GM04504 (cell line): ENCODE data around the gene RRAS.
A peak's percentile ranks its signal among the peaks of the same experiment; 100 is the strongest.

ENCODE experiments used
- DNase-seq: peaks from one replicate; pipeline ENCODE4 v3.0.0-alpha.2; 2012; ENCODE audit warnings: low read depth

The RRAS gene

DNA sequence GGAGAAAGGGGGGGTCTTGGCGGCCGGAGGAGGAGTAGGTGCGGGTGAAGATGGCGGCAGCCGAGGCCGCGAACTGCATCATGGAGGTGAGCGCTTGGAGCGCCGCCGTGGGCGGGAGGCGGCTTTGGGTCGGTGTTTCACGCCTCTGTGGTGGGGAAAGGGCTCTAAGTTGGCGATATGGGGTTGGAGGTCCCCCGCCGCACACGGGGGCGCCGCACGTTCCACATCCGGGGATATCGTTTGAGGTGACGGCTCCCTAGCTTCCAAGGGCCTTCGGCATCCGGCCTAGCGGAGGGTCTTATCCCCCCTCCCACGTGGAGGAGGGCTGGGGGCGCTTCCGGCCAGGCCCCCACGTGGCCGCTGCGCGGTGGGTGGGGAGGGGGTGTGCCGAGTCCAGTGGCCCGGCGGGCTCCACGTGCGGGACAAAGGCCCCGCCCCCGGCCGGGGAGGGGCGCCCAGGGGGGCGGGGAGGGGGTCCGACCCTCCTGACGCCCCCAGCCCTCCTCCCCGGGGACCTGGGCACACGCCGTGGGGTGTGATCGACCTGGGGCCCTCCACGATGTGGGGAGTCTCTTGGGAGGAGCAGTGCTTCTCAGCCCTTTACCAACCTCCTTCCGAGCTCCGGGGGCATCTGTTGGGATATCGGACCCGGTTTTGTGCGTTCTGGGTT, 37.4 kb upstream of the RRAS start, which contains the start of gene PRMT1:
TSS of gene PRMT1 (plus strand) at position 41 of the 670 bp plus-strand sequence. CDS start at position 51, 10 bp downstream.
- no peak for DNase-seq

DNA sequence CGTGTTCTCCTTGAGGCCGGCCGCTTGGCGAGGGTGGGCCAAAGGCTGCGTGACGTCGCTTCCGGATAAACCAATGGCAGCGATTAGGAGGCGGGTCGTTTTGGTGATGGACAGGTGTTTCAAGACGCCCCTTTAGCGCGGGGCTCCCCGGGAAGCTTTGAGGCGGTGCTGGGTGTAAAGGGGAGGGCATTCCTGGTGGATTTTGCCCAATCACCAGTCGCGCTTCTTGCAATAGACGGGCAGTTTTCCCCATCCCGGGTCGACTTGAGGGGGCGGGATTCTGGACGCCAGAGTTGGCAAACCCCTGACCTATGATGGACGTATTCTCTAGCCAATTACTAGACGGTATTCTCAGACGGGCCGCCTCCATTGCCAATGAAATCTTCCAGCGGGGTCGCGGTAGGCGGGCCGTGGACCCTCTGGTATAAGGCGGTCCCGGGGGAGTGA, 36.9 kb upstream of the RRAS start:
- peak; percentile 100 for DNase-seq

DNA sequence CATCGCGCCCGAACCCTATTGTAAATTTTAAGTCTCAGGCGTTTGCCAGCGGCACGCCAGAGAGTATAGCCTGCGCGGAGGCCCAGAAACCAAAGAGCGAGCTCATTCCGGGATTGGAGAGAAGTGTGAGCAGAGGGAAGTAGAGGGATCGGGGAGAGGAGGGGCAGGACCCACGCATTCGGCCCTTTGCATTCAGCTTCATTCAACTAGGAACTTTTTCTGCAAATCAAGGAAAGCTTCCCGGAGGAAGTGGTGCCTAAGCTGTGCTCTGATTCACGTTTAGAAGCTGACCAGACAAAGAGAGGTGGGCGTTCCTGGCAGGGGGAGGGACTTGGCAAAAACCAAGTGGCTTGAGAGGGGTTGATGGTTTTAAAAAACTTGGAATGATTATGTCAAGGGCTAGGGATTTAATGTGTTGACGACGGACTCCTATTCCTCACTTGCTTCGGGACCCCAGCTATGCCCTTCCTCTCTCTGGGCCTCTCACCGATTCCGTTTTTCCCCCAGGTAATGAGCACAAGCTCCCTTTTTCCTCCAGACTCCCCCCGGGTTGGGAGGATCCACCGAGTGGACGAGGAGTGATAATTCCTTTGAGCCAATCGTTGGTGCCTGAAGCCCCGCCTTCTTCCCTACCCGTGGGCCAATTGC, 36.3 kb upstream of the RRAS start:
- DNase-seq = no peak

DNA sequence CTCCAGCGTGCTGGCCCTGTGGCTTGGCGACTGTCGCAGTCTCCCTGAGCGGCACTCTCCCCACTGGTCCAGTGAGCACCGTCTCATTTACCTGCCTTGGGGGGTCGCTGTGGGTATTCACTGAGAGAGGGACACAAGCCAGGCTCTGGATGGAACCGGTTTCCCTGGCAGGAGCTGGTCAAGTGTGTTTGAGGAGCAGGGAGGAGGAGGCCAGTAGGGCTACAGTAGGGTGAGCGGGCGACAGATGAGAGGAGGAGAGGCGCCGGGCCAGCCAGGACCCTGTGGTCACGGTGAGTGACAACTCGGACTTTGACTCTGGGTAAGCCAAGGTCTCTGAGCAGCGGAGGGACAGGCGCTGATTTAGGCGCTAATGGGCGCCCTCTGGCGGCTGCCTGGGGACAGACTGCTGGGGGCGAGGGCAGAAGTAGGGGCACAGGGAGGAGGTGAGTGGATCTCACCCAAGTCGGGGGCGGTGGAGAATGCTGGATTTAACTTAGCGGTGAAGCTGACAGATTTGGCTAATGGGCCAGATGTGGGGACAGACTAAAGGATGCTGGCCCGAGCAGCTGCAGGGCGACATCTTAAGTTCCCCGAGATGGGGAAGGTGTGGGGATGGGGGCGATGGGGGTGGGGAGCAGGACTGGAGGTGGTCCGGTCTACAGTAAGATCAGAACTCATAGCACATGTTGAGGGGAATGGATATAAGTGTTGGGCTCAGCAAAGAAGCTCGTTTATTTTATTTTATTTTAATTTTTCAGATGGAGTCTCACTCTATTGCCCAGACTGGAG, 32.4 kb upstream of the RRAS start:
- no peak for DNase-seq

DNA sequence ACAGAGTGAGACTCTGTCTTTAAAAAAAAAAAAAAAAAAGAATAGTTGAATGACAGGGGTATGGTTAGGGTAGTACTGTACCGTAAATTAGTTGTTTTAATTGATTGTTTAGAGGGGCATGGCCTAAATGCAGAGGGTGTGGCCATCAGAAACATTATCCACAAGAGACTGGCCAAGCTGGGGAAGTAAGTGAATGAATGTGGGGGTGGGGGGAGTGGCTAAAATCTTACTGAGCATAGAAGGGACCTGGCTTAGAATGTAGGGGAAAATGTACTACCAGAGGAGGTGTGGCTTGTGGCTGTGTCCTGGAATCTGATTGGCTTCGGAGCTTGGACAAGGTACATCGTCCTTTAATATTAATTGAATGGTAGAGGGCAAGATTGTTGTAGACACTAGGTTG, 29.6 kb upstream of the RRAS start:
- DNase-seq = no peak

DNA sequence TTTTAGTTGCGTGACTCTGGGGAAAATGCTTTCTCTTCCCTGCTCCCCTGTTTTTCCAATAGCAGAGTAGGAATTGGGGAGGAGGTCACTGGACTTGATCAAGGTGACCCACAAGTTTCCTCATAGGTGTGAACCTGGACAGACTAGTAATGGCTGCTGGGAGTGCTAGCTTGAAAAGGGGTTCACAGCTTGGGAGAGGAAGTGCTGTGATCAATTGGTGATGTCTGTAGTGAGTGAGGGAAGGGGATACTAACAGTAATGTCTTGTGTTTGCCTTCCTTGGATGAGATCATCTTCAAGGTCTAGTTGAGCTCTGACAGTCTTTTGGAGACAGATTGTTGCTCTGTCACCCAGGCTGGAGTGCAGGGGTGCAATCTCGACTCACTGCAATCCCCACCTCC, 27.5 kb upstream of the RRAS start:
- no peak for DNase-seq

DNA sequence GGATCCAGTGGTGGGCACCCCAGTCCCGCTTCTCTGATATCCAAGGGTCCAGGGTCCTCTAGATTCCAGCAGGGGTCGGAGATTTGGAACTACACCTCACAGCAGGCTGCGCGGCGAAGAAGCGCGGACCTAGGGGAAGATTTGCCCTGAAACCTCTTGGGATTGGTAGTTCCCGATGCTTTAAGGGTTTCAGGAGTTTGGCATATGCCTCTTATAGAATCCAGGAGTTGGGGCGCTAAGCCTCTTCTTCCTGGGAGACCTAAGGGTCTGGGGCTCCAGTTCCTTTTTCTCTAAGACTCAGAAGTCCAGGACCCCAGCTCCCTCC, 26.1 kb upstream of the RRAS start:
- DNase-seq = no peak

DNA sequence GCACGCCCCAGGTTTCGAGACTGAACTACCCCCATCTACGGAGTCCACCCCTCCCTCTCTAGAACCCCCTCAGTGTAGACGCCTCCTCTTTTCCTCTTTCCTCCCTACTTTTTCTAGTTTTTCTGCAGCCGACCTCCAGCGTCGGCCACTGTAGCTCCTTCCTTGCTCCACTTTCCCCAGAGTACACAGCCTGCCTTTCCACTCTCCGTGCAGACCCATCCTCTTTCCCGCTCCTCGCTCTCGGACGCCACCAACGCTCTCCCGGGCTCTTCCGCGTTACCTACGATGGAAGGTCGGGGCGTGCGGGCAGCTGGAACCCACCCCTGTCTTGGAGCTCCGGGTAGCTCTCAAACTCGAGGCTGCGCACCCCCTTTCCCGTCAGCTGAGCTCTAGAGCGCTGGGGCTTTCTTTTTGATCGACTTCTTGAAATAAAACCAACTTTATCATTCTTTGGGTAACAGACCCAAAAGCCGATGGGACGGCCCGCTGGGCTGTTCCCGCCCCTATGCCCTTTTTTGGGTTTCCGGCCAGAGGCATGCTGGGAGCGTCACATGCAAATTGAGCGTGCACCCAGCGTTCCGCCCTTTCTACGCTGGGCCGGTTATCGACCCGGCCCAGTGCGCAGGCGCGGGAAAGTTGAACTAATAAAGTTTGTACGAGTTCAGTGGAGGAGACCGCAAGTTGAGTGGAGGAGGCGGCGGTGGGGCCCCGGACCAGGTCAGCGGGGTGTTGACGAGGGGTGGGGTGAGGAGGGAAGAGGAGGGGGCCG, 25.6 kb upstream of the RRAS start, which contains the start of the genes BCL2L12 and IRF3:
TSS of gene BCL2L12 (plus strand) at position 583 of the 769 bp plus-strand sequence. CDS start 760 bp downstream, outside the sequence.
TSS of gene IRF3 (minus strand) at position 507 of the 769 bp plus-strand sequence. CDS start 1,019 bp downstream, outside the sequence.
- peak; percentile 94 for DNase-seq

DNA sequence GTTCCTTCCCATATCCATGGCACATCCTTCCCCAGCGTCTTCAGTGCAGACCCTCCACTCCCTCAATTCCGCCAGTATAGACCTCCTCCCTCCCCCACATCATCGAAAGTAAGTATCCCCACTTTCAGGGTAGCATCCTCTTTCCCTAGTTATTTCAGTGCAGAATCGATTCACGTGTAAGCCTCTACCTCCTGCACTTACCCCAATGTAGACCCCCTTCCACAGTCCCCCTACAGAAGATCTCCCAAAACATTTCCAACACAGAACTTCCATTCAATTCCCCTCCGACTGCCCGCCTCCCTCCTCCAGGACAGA, 25.1 kb upstream of the RRAS start:
- DNase-seq = no peak

DNA sequence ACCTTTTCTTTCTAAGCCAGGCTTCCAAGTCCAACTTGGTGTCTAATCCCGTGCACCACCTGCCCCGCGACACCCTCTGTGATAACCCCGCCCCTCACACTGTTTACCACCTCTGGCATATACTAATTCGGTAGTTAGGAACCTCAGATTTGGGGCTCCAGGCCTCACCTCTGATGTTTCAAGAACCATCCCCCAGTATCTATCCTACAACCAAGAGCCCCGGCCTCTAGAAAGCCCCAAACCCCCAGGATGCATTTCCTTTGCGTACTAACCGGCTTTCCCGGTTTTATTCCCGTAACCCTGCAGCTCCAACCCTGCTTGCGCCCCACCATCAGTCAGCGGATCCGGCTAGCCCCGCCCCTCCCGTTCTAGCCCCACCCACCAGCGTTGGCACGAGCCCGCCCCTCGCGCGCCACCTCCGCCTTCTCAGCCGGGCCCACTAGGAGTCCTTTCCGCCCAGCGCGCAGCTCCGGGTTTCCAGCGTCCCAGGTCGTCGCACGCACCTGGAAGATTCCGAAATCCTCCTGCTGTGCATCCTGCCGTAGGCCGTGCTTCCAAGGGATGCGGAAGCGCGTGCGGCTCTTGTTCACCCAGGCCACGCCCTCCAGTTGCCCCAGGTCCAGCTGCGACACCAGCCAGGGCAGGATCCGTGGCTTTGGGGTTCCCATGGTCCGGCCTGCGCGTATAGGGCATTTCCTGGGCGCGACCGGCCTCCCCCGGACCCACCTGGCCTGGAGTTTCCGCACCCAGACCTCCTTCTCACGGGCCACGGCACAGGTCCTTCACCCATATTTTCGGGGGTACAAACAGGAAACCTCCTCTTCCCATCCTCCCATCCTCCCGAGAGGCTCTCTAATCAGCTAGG, 24.5 kb upstream of the RRAS start:
- peak; percentile 50 for DNase-seq

DNA sequence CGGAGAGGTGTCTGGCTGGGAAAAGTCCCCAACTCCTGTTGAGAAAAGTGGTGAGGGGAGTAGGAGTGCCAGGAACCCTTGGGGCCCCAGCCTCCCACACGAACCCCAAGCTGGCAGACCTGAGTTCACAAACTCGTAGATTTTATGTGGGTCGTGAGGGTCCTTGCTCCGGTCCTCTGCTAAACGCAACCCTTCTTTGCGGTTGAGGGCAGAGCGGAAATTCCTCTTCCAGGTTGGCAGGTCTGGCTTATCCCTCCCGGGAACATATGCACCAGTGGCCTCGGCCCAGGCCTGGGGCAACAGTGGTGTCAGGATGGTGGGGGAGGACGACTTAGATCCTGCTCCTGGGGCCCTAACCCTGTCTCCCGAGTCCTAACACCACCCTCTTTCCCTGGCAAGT, 23.3 kb upstream of the RRAS start:
- DNase-seq = no peak

DNA sequence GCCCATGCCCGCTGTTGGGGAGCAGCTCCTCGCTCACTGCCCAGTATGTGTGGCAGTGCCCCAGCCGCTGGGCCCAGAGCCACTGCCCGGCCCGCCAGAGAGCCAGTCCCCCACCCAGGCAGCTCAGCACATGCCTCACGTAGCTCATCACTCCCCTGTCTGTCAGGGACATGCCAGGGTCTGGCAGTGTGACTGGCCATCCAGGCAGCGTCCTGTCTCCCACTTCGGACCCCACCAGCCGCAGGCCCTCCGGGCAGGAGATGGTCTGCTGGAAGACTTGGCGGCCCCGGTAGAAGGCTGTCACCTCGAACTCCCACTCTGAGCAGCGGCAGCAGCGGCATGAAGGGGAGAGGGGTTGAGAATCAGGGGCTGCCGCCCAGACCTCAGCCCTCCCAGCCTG, 22.1 kb upstream of the RRAS start:
- no peak for DNase-seq

DNA sequence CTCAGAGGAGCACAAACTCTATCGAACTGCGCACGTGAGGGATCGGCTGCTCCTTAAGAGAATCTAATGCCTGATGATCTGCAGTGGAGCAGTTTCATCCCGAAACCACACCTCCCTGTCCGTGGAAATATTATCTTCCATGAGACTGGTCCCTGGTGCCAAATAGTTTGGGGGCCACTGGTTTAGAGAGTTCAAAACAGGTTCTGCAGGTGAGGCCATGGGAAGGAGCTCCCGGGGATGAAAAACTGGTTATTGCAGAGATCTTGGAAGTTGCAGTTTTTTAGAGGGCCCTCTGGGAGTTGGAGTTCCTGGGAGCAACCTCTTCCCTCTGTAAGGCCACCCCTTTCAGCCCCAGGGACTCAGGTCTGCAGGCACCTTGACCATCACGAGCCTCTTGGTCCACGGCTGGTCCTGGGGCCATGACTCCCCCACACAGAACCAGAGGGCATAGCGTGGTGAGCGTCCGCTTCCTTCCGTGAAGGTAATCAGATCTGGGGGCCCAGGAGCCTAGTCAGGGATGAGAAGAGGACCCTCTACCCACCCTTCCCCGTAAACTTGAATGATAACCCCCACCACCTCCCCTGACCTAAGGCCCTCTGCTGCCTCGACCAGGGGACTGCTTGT, 20.5 kb upstream of the RRAS start:
- DNase-seq = no peak

DNA sequence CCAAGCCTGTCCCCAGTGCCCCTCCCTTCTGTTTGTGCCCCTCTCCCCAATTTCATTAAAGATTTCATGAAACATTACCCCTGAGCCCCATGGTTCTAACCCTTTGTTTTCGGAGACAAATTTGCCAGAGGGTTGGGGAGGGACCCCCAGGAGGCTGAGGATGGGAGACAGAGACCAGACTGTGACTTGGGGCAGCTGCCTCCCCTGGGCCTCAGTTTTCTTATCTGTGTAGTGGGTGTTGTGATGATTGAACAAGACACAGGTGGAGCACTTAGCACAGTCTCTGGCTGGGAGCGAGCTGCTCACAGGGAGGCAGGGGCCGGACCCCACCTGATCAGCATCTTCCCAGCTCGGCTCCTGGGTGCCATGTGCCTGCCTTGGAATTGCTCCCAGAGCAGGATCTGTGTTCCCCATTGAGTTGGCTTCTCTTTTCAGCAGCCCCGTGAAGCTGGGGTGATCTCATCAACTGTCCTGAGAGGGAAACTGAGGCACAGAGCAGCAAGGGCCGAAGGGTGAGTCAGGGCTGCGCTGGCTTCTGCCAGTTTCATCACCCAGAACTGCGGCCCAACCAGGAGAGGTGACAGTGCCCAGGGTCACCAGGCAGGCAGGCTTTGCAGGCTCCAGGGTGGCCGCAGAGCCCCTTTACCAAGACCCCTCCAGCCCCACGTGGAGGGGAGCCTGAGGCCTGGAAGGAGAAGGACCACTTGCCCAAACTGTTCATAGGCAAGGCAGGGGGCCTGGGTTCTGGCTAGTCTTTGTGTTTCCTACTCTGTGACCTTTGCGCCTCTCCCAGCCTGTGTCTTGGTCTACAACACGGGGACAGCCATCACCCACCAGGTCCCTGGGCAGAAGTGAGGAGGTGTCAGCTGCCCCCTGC, 18.9 kb upstream of the RRAS start:
- no peak for DNase-seq

DNA sequence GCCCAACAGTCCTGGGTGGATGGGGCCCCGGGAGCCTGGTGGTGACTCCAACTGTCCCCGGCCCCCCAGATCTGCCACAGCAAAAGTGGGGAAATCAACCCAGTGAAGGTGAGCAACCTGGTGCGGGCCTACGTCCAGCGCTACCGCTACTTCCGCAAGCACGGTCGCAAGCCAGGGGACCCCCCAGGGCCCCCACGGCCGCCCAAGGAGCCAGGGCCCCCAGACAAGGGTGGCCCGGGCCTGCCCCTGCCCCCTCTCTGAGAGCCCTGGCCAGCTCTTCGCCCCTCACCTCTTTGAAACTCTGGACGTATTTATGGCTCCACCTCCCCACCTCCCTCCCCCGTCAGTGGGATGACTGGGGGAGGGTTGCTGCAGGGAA, 18.2 kb upstream of the RRAS start:
- DNase-seq = no peak

DNA sequence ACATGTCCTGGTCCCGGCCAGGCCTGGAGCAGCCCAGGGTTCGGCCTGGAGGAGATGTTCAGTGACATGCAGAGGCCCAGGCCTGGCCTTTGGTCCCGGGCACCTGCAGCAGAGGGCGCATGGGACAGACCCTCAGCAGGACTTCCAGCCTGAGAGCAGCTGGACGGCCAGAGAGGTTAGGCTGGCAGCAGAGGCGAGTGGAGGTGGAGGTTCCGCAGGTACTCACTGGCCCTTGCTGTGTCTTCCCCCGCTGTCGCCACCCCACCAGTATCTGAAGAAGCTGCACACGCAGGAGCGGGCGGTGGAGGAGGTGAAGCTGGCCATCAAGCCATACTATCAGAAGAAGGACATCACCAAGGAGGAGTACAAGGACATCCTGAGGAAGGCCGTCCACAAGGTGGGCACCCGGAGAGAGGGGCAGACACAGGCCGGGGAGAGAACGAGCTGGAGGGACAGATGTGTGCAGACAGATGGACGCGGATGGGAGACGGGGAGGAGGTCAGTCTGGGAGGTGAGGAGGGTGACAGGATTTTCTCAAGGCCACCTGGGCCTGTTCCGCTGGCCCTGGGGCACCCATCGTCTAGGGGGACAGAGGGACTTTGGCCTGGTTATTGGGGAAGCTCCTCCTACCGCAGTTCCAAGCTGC, 17.7 kb upstream of the RRAS start:
- DNase-seq = no peak

DNA sequence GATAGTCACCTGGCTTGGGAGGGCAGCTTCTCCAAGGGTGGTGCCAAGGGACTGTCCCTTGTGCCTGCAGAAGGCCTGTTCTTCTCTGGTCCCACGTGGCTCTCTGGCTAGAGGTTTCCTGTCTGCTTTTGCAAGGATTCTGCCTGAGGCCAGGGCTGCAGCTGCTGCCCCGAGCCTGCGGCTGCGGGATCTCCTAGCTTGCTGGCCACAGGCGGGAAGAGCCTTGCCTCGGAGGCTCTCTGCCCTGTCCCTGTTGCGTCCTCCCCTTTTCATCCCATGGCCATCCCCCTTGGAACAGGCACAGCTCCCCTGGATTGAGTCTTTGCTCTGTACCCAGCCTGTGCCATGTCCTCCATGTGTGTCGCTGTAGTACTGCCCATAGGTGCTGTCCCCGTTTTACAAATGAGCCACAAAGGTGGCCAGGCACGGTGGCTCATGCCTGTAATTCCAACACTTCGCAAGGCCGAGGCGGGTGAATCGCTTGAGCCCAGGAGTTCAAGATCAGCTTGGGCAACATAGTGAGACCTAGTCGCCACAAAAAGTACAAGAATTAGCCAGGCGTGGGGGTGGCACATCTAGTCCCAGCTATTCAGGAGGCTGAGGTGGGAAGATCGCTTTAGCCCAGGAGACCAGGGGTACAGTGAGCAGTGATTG, 16.6 kb upstream of the RRAS start:
- no peak for DNase-seq

DNA sequence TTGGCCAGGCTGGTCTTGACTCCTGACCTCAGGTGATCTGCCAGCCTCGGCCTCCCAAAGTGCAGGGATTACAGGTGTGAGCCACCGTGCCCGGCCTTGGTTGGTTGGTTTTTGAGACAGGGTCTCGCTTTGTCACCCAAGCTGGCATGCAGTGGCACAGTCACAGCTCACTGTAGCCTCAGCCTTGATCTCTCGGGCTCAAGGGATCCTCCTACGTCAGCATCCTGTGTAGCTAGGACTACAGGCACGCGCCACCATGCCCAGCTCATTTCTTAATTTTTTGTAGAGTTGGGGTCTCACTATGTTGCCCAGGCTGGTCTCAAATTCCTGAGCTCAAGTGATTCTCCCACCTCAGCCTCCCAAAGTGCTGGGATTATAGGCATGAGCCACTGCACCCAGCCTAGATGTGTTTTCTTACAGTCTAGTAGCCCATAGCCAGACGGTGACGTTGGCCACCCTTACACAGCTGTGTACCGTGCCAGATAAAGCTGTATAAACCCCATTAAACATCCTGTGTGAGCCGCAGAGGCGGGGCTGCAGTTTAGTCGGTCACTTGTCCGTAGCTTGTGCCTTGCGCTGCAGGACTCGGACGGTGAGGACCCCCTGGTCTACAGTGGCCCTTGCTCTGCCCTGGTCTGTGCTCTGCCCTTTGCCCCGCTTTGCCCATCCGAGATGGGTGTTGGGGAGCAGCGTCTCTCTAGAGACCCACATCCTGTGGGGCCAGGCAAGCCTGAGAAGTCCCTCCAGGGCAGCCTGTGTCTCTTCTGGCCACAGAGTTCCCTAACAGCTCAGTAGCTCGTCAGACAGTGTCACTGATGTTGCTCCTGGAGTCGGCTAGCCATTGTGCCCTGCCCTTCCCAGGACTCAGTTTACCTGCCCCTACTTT, 15.9 kb upstream of the RRAS start:
- no peak for DNase-seq
